Mononuclear cell (primary cell): Measurements from ENCODE around the gene NRG3. TPM values are rescaled to one million over a fixed set of nuclear protein-coding genes. Genes with fewer than 3 reads are reported as not detected.
"Not testable (repeated sequence)": the region's sequence is repeated elsewhere in the genome, so short reads cannot be mapped to it uniquely, and the experiment has no call there.

Source experiments
- H3K27me3 ChIP-seq: 2 replicates; pipeline ENCODE4 v1.6.0; 2011; ENCODE audit warnings: low read length, control low read depth; ENCODE audit not compliant: insufficient read depth
- H3K4me1 ChIP-seq: 2 replicates; pipeline ENCODE4 v1.5.1; 2011; ENCODE audit warnings: mild to moderate bottlenecking, low read length, control low read depth; ENCODE audit not compliant: insufficient read depth
- H3K4me3 ChIP-seq: 2 replicates; pipeline ENCODE4 v1.5.1; 2011; ENCODE audit warnings: mild to moderate bottlenecking, low read length, moderate library complexity
- H3K9me3 ChIP-seq: 2 replicates; pipeline ENCODE4 v1.5.1; 2011; ENCODE audit warnings: low read depth, mild to moderate bottlenecking, control low read depth, low read length
- total RNA-seq: library from RNA; depleted of rRNA; stranded (reverse); fragments of >200 nt; gene quantifications from one replicate; pipeline ENCODE4 v1.2.3, GENCODE V29; 2012

NRG3 gene
- total RNA-seq, 1 donor: not detected

- H3K4me3 ChIP-seq: no peak overlapping the region
- H3K4me1 ChIP-seq: no peaks in the 10 kb centered on the region
- H3K9me3 ChIP-seq: no peaks in the 10 kb centered on the region
- no peaks in the 10 kb centered on the region for H3K27me3 ChIP-seq
These were observed 786.7 kb downstream of the NRG3 start for GRCh38 chr10:82661701-82662100.

GRCh38 chr10:82668221-82668895 is 793.4 kb downstream of the NRG3 start:
- no peaks in the 10 kb centered on the region for H3K27me3 ChIP-seq
- H3K4me1 ChIP-seq: no peaks in the 10 kb centered on the region
- no peaks in the 10 kb centered on the region for H3K9me3 ChIP-seq
- H3K4me3 ChIP-seq: no peak overlapping the region

- H3K9me3 ChIP-seq: no peaks in the 10 kb centered on the region
- H3K27me3 ChIP-seq: no peaks in the 10 kb centered on the region
- no peaks in the 10 kb centered on the region for H3K4me1 ChIP-seq
These were observed 799.0 kb downstream of the NRG3 start for GRCh38 chr10:82674036-82674435.

GRCh38 chr10:82677932-82678331 is 802.9 kb downstream of the NRG3 start:
- not testable (repeated sequence) for H3K4me1 ChIP-seq, H3K9me3 ChIP-seq, H3K4me3 ChIP-seq, H3K27me3 ChIP-seq

More at GRCh38 chr10:82674036-82674435, 799.0 kb downstream of the NRG3 start:
- H3K4me3 ChIP-seq: no peak overlapping the region

- not testable (repeated sequence) for H3K9me3 ChIP-seq, H3K4me3 ChIP-seq, H3K27me3 ChIP-seq, H3K4me1 ChIP-seq
These were observed 803.5 kb downstream of the NRG3 start for GRCh38 chr10:82678451-82678850.

GRCh38 chr10:82680608-82681007 is 805.6 kb downstream of the NRG3 start:
- Histone ChIP-seq H3K4me1 (no peaks in the 10 kb centered on the region), H3K27me3 (no peaks in the 10 kb centered on the region), H3K9me3 (no peaks in the 10 kb centered on the region), H3K4me3 (no peak overlapping the region)

- no peaks in the 10 kb centered on the region for H3K27me3 ChIP-seq
- H3K4me1 ChIP-seq: no peaks in the 10 kb centered on the region
- H3K4me3 ChIP-seq: no peak overlapping the region
- no peaks in the 10 kb centered on the region for H3K9me3 ChIP-seq
These were observed 809.0 kb downstream of the NRG3 start for GRCh38 chr10:82683945-82684344.

GRCh38 chr10:82685087-82685486 is 810.1 kb downstream of the NRG3 start:
- H3K4me1 ChIP-seq: no peaks in the 10 kb centered on the region
- H3K4me3 ChIP-seq: no peak overlapping the region
- no peaks in the 10 kb centered on the region for H3K9me3 ChIP-seq
- H3K27me3 ChIP-seq: no peaks in the 10 kb centered on the region

GRCh38 chr10:82691211-82691610 is 816.2 kb downstream of the NRG3 start:
- no peaks in the 10 kb centered on the region for H3K27me3 ChIP-seq
- H3K9me3 ChIP-seq: no peaks in the 10 kb centered on the region
- H3K4me3 ChIP-seq: no peak overlapping the region
- no peaks in the 10 kb centered on the region for H3K4me1 ChIP-seq

GRCh38 chr10:82692458-82692857 is 817.5 kb downstream of the NRG3 start:
- Histone ChIP-seq H3K4me3 (no peak overlapping the region), H3K4me1 (no peaks in the 10 kb centered on the region), H3K9me3 (no peaks in the 10 kb centered on the region), H3K27me3 (no peaks in the 10 kb centered on the region)

- H3K27me3 ChIP-seq: no peaks in the 10 kb centered on the region
- no peaks in the 10 kb centered on the region for H3K4me1 ChIP-seq
- no peak overlapping the region for H3K4me3 ChIP-seq
- H3K9me3 ChIP-seq: no peaks in the 10 kb centered on the region
These were observed 846.8 kb downstream of the NRG3 start for GRCh38 chr10:82721831-82722230.

GRCh38 chr10:82722273-82722672 is 847.3 kb downstream of the NRG3 start:
- no peaks in the 10 kb centered on the region for H3K9me3 ChIP-seq
- H3K4me1 ChIP-seq: no peaks in the 10 kb centered on the region
- H3K27me3 ChIP-seq: no peaks in the 10 kb centered on the region
- H3K4me3 ChIP-seq: no peak overlapping the region

- Histone ChIP-seq H3K27me3 (no peaks in the 10 kb centered on the region), H3K4me1 (no peaks in the 10 kb centered on the region), H3K9me3 (no peaks in the 10 kb centered on the region), H3K4me3 (no peak overlapping the region)
These were observed 861.3 kb downstream of the NRG3 start for GRCh38 chr10:82736305-82736704.

- no peak overlapping the region for H3K4me3 ChIP-seq
- no peaks in the 10 kb centered on the region for H3K27me3 ChIP-seq
- no peaks in the 10 kb centered on the region for H3K4me1 ChIP-seq
- no peaks in the 10 kb centered on the region for H3K9me3 ChIP-seq
These were observed 862.6 kb downstream of the NRG3 start for GRCh38 chr10:82737549-82737948.

- Histone ChIP-seq H3K9me3 (no peaks in the 10 kb centered on the region), H3K4me3 (no peak overlapping the region), H3K27me3 (no peaks in the 10 kb centered on the region), H3K4me1 (no peaks in the 10 kb centered on the region)
These were observed 863.6 kb downstream of the NRG3 start for GRCh38 chr10:82738592-82738991.

GRCh38 chr10:82742478-82742877 is 867.5 kb downstream of the NRG3 start:
- Histone ChIP-seq H3K9me3 (no peaks in the 10 kb centered on the region), H3K4me1 (no peaks in the 10 kb centered on the region), H3K27me3 (no peaks in the 10 kb centered on the region), H3K4me3 (no peak overlapping the region)
